Measurements from ENCODE around the gene LAMB3. TPM values are rescaled to one million over a fixed set of nuclear protein-coding genes. Genes with fewer than 3 reads are reported as not detected.

LAMB3 gene
- total and polyA plus RNA-seq, 10 of the 15 experiments (the other 5 are each of a cell fraction or from before 2014, with no cell fraction given) = 0.04 to 1.8 (median 0.10) TPM; not detected in 1

- TF ChIP-seq E2F8 (IDR thresholded peaks at IDR 0.05; ENCODE audit: low read depth, partially characterized antibody) (no peak), SPI1 (IDR thresholded peaks at IDR 0.05; ENCODE audit: borderline replicate concordance, insufficient read depth, low read depth, low read length) (no peak), MTA3 (IDR thresholded peaks at IDR 0.05; ENCODE audit: borderline replicate concordance, low read length) (no peak), IKZF1 (conservative IDR thresholded peaks at IDR 0.05) (no peak), HSF1 (IDR thresholded peaks at IDR 0.05; ENCODE audit: low read depth, low read length) (no peak), ZNF24 (IDR thresholded peaks at IDR 0.05) (no peak), RUNX3 (IDR thresholded peaks at IDR 0.05; ENCODE audit: low read length) (no peak), RAD21 (IDR thresholded peaks at IDR 0.05; ENCODE audit: insufficient read depth, low read depth, low read length) (no peak), SIX5 (IDR thresholded peaks at IDR 0.05; ENCODE audit: low read depth, low read length, severe bottlenecking) (no peak), IRF5 (IDR thresholded peaks at IDR 0.05; ENCODE audit: borderline replicate concordance) (no peak)
- TF ChIP-seq, protein P1, sequence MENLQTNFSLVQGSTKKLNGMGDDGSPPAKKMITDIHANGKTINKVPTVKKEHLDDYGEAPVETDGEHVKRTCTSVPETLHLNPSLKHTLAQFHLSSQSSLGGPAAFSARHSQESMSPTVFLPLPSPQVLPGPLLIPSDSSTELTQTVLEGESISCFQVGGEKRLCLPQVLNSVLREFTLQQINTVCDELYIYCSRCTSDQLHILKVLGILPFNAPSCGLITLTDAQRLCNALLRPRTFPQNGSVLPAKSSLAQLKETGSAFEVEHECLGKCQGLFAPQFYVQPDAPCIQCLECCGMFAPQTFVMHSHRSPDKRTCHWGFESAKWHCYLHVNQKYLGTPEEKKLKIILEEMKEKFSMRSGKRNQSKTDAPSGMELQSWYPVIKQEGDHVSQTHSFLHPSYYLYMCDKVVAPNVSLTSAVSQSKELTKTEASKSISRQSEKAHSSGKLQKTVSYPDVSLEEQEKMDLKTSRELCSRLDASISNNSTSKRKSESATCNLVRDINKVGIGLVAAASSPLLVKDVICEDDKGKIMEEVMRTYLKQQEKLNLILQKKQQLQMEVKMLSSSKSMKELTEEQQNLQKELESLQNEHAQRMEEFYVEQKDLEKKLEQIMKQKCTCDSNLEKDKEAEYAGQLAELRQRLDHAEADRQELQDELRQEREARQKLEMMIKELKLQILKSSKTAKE (IDR thresholded peaks at IDR 0.05; ENCODE audit: low read depth, poor library complexity, severe bottlenecking) = no peak
- TF ChIP-seq, protein P2, sequence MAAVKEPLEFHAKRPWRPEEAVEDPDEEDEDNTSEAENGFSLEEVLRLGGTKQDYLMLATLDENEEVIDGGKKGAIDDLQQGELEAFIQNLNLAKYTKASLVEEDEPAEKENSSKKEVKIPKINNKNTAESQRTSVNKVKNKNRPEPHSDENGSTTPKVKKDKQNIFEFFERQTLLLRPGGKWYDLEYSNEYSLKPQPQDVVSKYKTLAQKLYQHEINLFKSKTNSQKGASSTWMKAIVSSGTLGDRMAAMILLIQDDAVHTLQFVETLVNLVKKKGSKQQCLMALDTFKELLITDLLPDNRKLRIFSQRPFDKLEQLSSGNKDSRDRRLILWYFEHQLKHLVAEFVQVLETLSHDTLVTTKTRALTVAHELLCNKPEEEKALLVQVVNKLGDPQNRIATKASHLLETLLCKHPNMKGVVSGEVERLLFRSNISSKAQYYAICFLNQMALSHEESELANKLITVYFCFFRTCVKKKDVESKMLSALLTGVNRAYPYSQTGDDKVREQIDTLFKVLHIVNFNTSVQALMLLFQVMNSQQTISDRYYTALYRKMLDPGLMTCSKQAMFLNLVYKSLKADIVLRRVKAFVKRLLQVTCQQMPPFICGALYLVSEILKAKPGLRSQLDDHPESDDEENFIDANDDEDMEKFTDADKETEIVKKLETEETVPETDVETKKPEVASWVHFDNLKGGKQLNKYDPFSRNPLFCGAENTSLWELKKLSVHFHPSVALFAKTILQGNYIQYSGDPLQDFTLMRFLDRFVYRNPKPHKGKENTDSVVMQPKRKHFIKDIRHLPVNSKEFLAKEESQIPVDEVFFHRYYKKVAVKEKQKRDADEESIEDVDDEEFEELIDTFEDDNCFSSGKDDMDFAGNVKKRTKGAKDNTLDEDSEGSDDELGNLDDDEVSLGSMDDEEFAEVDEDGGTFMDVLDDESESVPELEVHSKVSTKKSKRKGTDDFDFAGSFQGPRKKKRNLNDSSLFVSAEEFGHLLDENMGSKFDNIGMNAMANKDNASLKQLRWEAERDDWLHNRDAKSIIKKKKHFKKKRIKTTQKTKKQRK (IDR thresholded peaks at IDR 0.05; ENCODE audit: low read depth, low read length) = no peak
- TF ChIP-seq, protein P3, sequence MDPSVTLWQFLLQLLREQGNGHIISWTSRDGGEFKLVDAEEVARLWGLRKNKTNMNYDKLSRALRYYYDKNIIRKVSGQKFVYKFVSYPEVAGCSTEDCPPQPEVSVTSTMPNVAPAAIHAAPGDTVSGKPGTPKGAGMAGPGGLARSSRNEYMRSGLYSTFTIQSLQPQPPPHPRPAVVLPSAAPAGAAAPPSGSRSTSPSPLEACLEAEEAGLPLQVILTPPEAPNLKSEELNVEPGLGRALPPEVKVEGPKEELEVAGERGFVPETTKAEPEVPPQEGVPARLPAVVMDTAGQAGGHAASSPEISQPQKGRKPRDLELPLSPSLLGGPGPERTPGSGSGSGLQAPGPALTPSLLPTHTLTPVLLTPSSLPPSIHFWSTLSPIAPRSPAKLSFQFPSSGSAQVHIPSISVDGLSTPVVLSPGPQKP (IDR thresholded peaks at IDR 0.05; ENCODE audit: low read depth, low read length) = no peak
These were observed 3.9 kb downstream of the LAMB3 start (continued) for GRCh38 chr1:209648346-209648745.
